Heart left ventricle (tissue), 16 donors: Measurements from ENCODE around the gene ZP1. TPM values are rescaled to one million over a fixed set of nuclear protein-coding genes. Genes with fewer than 3 reads are reported as not detected.

Source experiments
- ATAC-seq, 4 donors: fragments of 200-7000 bp; cut with Tn5 transposase; one replicate each; pipeline ENCODE4 v1.9.1; 2020 to 2022; ENCODE audit warnings: moderate library complexity in 4 of 4, mild to moderate bottlenecking in 3 of 4, moderate number of reproducible peaks in 1 of 4
- DNase-seq, 5 donors: peaks; one replicate each; pipeline ENCODE4 v3.0.0-alpha.2; 2020
- H3K27ac ChIP-seq, 12 donors: fragments of 200-600 bp; sonication (generic) in 4 of 12; one replicate each; pipeline versions ENCODE4 v1.5.0 to v1.8.0; 2016 to 2022; ENCODE audit warnings: mild to moderate bottlenecking in 2 of 12
- H3K27me3 ChIP-seq, 9 donors: fragments of 200-600 bp; sonication (generic) in 2 of 9; one replicate each; pipeline versions ENCODE4 v1.5.1 to v1.8.0; 2016 to 2022; ENCODE audit warnings: mild to moderate bottlenecking in 3 of 9
- H3K36me3 ChIP-seq, 9 donors: fragments of 200-600 bp; sonication (generic) in 2 of 9; one replicate each; pipeline versions ENCODE4 v1.5.0 to v1.8.0; 2018 to 2022; ENCODE audit warnings: mild to moderate bottlenecking in 2 of 9
- H3K4me1 ChIP-seq, 12 donors: fragments of 200-600 bp; sonication (generic) in 4 of 12; one replicate each; pipeline versions ENCODE4 v1.5.0 to v1.8.0; 2016 to 2022; ENCODE audit warnings: mild to moderate bottlenecking in 3 of 12
- H3K4me3 ChIP-seq, 12 donors: fragments of 200-600 bp; sonication (generic) in 4 of 12; one replicate each; pipeline versions ENCODE4 v1.5.0 to v1.8.0; 2017 to 2022; ENCODE audit warnings: mild to moderate bottlenecking in 9 of 12, moderate library complexity in 4 of 12
- H3K9me3 ChIP-seq, 12 donors: fragments of 200-600 bp; sonication (generic) in 4 of 12; one replicate each; pipeline versions ENCODE4 v1.5.0 to v1.8.0; 2016 to 2022; ENCODE audit warnings: mild to moderate bottlenecking in 1 of 12
- POLR2A ChIP-seq, 2 donors: fragments of 450-650 bp; IDR thresholded peaks; one replicate each; pipeline ENCODE4 v1.6.1; 2017; ENCODE audit warnings: antibody characterized with exemption in 2 of 2, mild to moderate bottlenecking in 2 of 2, moderate library complexity in 2 of 2
- WGBS, 4 donors: extraction: QIAGEN DNeasy Blood & Tissue Kit in 2 of 4; methylation state at CpG; one replicate each; pipeline versions ENCODE4 v1.1.5 to v1.1.7; 2013 to 2018; 5-methylcytosine and 5-hydroxymethylcytosine counted together
- intact Hi-C, 10 donors: fragments of 100-400 bp; cut with DNase I; formaldehyde crosslinking; loops; one replicate each; pipeline versions ENCODE4 v1.11.1 to v1.14.2; 2022
- polyA plus RNA-seq, 2 donors: library from polyadenylated mRNA; stranded (reverse); fragments of 200-250 nt; gene quantifications; one replicate each; pipeline ENCODE4 v1.2.3, GENCODE V29; 2013
- total RNA-seq, 9 donors: library from RNA; depleted of rRNA in 2 of 9; stranded (reverse); fragments of >200 nt in 2 of 9; fragmentation: NEBNext Ultra II Directional in 3 of 9; extraction: Animal tissue kit (Norgen Biotek cat#: 25700) in 3 of 9; gene quantifications; one replicate each; pipeline versions ENCODE4 v1.1.0 to v1.2.4, GENCODE V29; 2016 to 2023
- TF ChIP-seq, protein P1 (sequence below), 12 donors: fragments of 200-600 bp; sonication (generic) in 4 of 12; IDR thresholded peaks; one replicate each; pipeline versions ENCODE4 v1.5.0 to v1.8.0; 2018 to 2022; ENCODE audit warnings: antibody characterized with exemption in 12 of 12, mild to moderate bottlenecking in 5 of 12
- donor health status: ischemic (EF 13 %, LVEDD 7.1; RV severe dilation, severe dysfunction).
- donor health status: healthy with polysubstance abuse.
- donor health status: DM: no; HTN: yes; CAD: no.
- donor health status: DM: no; HTN: no; CAD: no.
- donor health status: ischemic (EF 25% LVEDD 6.9; RV normal size, moderate dysfunction).
- donor health status: ischemic (EF 25% LVEDD 5.7; RV mildly dilated, moderate dysfunction).
- donor health status: healthy.
- donor health status: DM: yes; HTN: yes; CAD: no.
- donor health status: ischemic (EF 35%, LVEDD 5.7; RV mildly dilated, moderate dysfunction).
- donor health status: nonischemic (EF 11% LVEDD 7.7; RV severe dilation, severe dysfunction).
- donor health status: DM: yes; HTN: yes; CAD: no.
- donor health status: PGD.
- donor health status: ischemic (EF 29% LVEDD 5.4; RV normal size, mild dysfunction).
- donor health status: nonischemic (EF 23%, LVEDD 6.1; RV moderate dilation, normal function).

Gene ZP1
- total and polyA plus RNA-seq, 11 donors, result 0.15 to 0.95 (median 0.32) TPM; not detected in 7

GRCh38 chr11:60870276-60870675 is 2.9 kb downstream of the ZP1 start:
- no peaks in the 10 kb centered on the region for H3K9me3 ChIP-seq
- TF ChIP-seq, protein P1, sequence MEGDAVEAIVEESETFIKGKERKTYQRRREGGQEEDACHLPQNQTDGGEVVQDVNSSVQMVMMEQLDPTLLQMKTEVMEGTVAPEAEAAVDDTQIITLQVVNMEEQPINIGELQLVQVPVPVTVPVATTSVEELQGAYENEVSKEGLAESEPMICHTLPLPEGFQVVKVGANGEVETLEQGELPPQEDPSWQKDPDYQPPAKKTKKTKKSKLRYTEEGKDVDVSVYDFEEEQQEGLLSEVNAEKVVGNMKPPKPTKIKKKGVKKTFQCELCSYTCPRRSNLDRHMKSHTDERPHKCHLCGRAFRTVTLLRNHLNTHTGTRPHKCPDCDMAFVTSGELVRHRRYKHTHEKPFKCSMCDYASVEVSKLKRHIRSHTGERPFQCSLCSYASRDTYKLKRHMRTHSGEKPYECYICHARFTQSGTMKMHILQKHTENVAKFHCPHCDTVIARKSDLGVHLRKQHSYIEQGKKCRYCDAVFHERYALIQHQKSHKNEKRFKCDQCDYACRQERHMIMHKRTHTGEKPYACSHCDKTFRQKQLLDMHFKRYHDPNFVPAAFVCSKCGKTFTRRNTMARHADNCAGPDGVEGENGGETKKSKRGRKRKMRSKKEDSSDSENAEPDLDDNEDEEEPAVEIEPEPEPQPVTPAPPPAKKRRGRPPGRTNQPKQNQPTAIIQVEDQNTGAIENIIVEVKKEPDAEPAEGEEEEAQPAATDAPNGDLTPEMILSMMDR (IDR thresholded peaks at IDR 0.05), result no peak
- no peak for TF ChIP-seq POLR2A (IDR thresholded peaks at IDR 0.05)
- WGBS, 4 donors, result 69 to 80% (median 75%) methylated on average over 3 of the region's 3 CpGs
- peak in 1 of 5 donors; percentile 28 for DNase-seq
- peaks cover 5 to 55% (median 28%) of the 10 kb centered on the region in 12 donors for H3K4me1 ChIP-seq
- no peak overlapping the region for H3K4me3 ChIP-seq
- no peaks in the 10 kb centered on the region for H3K27me3 ChIP-seq
- ATAC-seq, result no peak
- intact Hi-C loops, result no loop called here
- peak overlapping the region in 5 of 12 donors; percentile 5 to 78 (median 70) for H3K27ac ChIP-seq
- no peaks in the 10 kb centered on the region for H3K36me3 ChIP-seq

- H3K27me3 ChIP-seq, result no peaks in the 10 kb centered on the region
- DNase-seq, result peak in 2 of 5 donors; percentile 8 to 28
- intact Hi-C loops, result no loop called here
- H3K4me1 ChIP-seq, result peaks cover 5 to 55% (median 28%) of the 10 kb centered on the region in 12 donors
- H3K4me3 ChIP-seq, result no peak overlapping the region
- no peak for ATAC-seq
- H3K9me3 ChIP-seq, result no peaks in the 10 kb centered on the region
- H3K36me3 ChIP-seq, result no peaks in the 10 kb centered on the region
- H3K27ac ChIP-seq, result peak overlapping the region in 8 of 12 donors; percentile 10 to 78 (median 57)
- TF ChIP-seq POLR2A (IDR thresholded peaks at IDR 0.05), result no peak
- TF ChIP-seq, protein P1 (IDR thresholded peaks at IDR 0.05), result no peak
- WGBS, 4 donors, result 64 to 79% (median 77%) methylated on average over 8 to 13 of the region's 13 CpGs
Measured at GRCh38 chr11:60870733-60871377, 3.5 kb downstream of the ZP1 start.

- 68 to 80% (median 70%) methylated on average over 5 to 7 of the region's 7 CpGs for WGBS, 4 donors
- no peaks in the 10 kb centered on the region for H3K36me3 ChIP-seq
- H3K4me3 ChIP-seq, result no peak overlapping the region
- H3K27ac ChIP-seq, result peak overlapping the region in 9 of 12 donors; percentile 10 to 78 (median 56)
- intact Hi-C loops, result no loop called here
- DNase-seq, result peak in 4 of 5 donors; percentile 45 to 81 (median 76)
- TF ChIP-seq, protein P1 (IDR thresholded peaks at IDR 0.05), result peak in 7 of 12 donors; percentile 14 to 44 (median 28)
- TF ChIP-seq POLR2A (IDR thresholded peaks at IDR 0.05), result no peak
- peak; percentile 74 to 81 (median 78) for ATAC-seq
- no peaks in the 10 kb centered on the region for H3K27me3 ChIP-seq
- H3K9me3 ChIP-seq, result no peaks in the 10 kb centered on the region
- peaks cover 5 to 55% (median 28%) of the 10 kb centered on the region in 12 donors for H3K4me1 ChIP-seq
Measured at GRCh38 chr11:60871378-60872061, 4.2 kb downstream of the ZP1 start.
